Suprapubic skin (tissue), 3 donors: ENCODE data around the gene CALM1.

Source experiments
- CTCF ChIP-seq, 2 donors: fragments of 200-600 bp in 1 of 2; fragments of 450-650 bp in 1 of 2; sonication (generic) in 1 of 2; IDR thresholded peaks; one replicate each; pipeline ENCODE4 v1.5.1; 2016 to 2019; ENCODE audit warnings: antibody characterized with exemption in 2 of 2, mild to moderate bottlenecking in 1 of 2, moderate library complexity in 1 of 2
- POLR2A ChIP-seq, 2 donors: fragments of 450-650 bp; IDR thresholded peaks; one replicate each; pipeline ENCODE4 v1.6.1; 2017; ENCODE audit warnings: antibody characterized with exemption in 2 of 2, mild to moderate bottlenecking in 2 of 2, moderate library complexity in 2 of 2

- TF ChIP-seq CTCF (IDR thresholded peaks at IDR 0.05): no peak
- no peak for TF ChIP-seq POLR2A (IDR thresholded peaks at IDR 0.05)
Observed at GRCh38 chr14:90406384-90406798, 9.6 kb downstream of the CALM1 start.
